Thoracic aorta (tissue), 2 donors: Measurements from ENCODE around the gene EFCAB12. TPM values are rescaled to one million over a fixed set of nuclear protein-coding genes. Genes with fewer than 3 reads are reported as not detected.
A peak's percentile ranks its signal among the peaks of the same experiment; 100 is the strongest.

Experiments used
- ATAC-seq: fragments of 150-250 bp; one replicate; pipeline ENCODE4 v1.8.0; 2017; ENCODE audit warnings: low read depth; ENCODE audit not compliant: insufficient number of reproducible peaks, low FRiP score
- DNase-seq: peaks from one replicate; pipeline ENCODE4 v3.0.0-alpha.2; 2020; ENCODE audit warnings: low spot score
- H3K27ac ChIP-seq, 2 donors: fragments of 200-600 bp; sonication (generic); 1 replicate in 1 of 2; 2 replicates in 1 of 2; pipeline ENCODE4 v1.5.1; 2016; ENCODE audit warnings: mild to moderate bottlenecking in 2 of 2, moderate library complexity in 2 of 2
- H3K27me3 ChIP-seq: fragments of 200-600 bp; sonication (generic); replicated peaks from 2 replicates; pipeline ENCODE4 v1.6.0; 2016; ENCODE audit warnings: mild to moderate bottlenecking; ENCODE audit not compliant: insufficient read depth
- H3K36me3 ChIP-seq: fragments of 200-600 bp; sonication (generic); one replicate; pipeline ENCODE4 v1.5.1; 2016
- H3K4me1 ChIP-seq, 2 donors: fragments of 200-600 bp; sonication (generic); 1 replicate in 1 of 2; 2 replicates in 1 of 2; pipeline versions ENCODE4 v1.5.1 to v1.6.0; 2016; ENCODE audit warnings: low read depth in 2 of 2, mild to moderate bottlenecking in 1 of 2; ENCODE audit not compliant: control insufficient read depth in 1 of 2
- H3K4me3 ChIP-seq: fragments of 200-600 bp; sonication (generic); 2 replicates; pipeline ENCODE4 v1.5.1; 2016; ENCODE audit warnings: mild to moderate bottlenecking
- H3K9me3 ChIP-seq: fragments of 200-600 bp; sonication (generic); 2 replicates; pipeline ENCODE4 v1.5.1; 2016
- CTCF ChIP-seq: fragments of 200-600 bp; sonication (generic); IDR thresholded peaks from one replicate; pipeline ENCODE4 v1.5.1; 2019; ENCODE audit warnings: antibody characterized with exemption
- total RNA-seq, 2 donors: library from RNA; depleted of rRNA; stranded (reverse); fragments of >200 nt; gene quantifications; one replicate each; pipeline versions ENCODE4 v1.1.0 to v1.2.3, GENCODE V29; 2016

Gene EFCAB12
- total RNA-seq, 2 donors from 2014 or later, result 0.68 TPM; not detected in 1

- Histone ChIP-seq H3K4me3 (peak overlapping the region; percentile 81), H3K36me3 (peaks cover 17% of the 10 kb centered on the region), H3K9me3 (no peaks in the 10 kb centered on the region), H3K27ac (no peak overlapping the region), H3K27me3 (no peaks in the 10 kb centered on the region), H3K4me1 (peaks cover 6 to 11% of the 10 kb centered on the region in 2 donors)
- ATAC-seq, result no peak
- TF ChIP-seq CTCF, result no peak
- no peak for DNase-seq
Observed at GRCh38 chr3:129428007-129428375, 445 bp downstream of the EFCAB12 start.

GRCh38 chr3:129425619-129426018 is 2.8 kb downstream of the EFCAB12 start:
- DNase-seq (no peak), ATAC-seq (no peak)
- no peak overlapping the region for H3K4me3 ChIP-seq
- no peak for TF ChIP-seq CTCF
- no peaks in the 10 kb centered on the region for H3K36me3 ChIP-seq
- no peaks in the 10 kb centered on the region for H3K27me3 ChIP-seq
- H3K9me3 ChIP-seq, result no peaks in the 10 kb centered on the region
- no peak overlapping the region for H3K27ac ChIP-seq
- H3K4me1 ChIP-seq, result peaks cover 6 to 11% of the 10 kb centered on the region in 2 donors

GRCh38 chr3:129425213-129425612 is 3.2 kb downstream of the EFCAB12 start:
- DNase-seq (no peak), ATAC-seq (no peak)
- no peak overlapping the region for H3K27ac ChIP-seq
- no peak overlapping the region for H3K4me3 ChIP-seq
- H3K27me3 ChIP-seq, result no peaks in the 10 kb centered on the region
- H3K4me1 ChIP-seq, result peaks cover 6 to 11% of the 10 kb centered on the region in 2 donors
- H3K36me3 ChIP-seq, result no peaks in the 10 kb centered on the region
- no peaks in the 10 kb centered on the region for H3K9me3 ChIP-seq
- TF ChIP-seq CTCF, result no peak

- H3K27ac ChIP-seq, result no peak overlapping the region
- H3K9me3 ChIP-seq, result no peaks in the 10 kb centered on the region
- ATAC-seq, result no peak
- no peak for DNase-seq
- H3K4me3 ChIP-seq, result no peak overlapping the region
- H3K4me1 ChIP-seq, result peaks cover 6 to 11% of the 10 kb centered on the region in 2 donors
- H3K36me3 ChIP-seq, result no peaks in the 10 kb centered on the region
- no peaks in the 10 kb centered on the region for H3K27me3 ChIP-seq
- TF ChIP-seq CTCF, result no peak
Observed at GRCh38 chr3:129424185-129424841, 4.1 kb downstream of the EFCAB12 start.

- DNase-seq (no peak), ATAC-seq (no peak)
- H3K4me3 ChIP-seq, result no peak overlapping the region
- no peaks in the 10 kb centered on the region for H3K27me3 ChIP-seq
- peaks cover 2 to 4% of the 10 kb centered on the region in 2 donors for H3K4me1 ChIP-seq
- no peaks in the 10 kb centered on the region for H3K36me3 ChIP-seq
- no peaks in the 10 kb centered on the region for H3K9me3 ChIP-seq
- TF ChIP-seq CTCF, result no peak
- H3K27ac ChIP-seq, result no peak overlapping the region
Observed at GRCh38 chr3:129422897-129423296, 5.5 kb downstream of the EFCAB12 start.
